Left lung (tissue), 10 donors: ENCODE measurements around the gene CCL5. TPM values are rescaled to one million over a fixed set of nuclear protein-coding genes. Genes with fewer than 3 reads are reported as not detected.

ENCODE experiments used
- ATAC-seq: fragments of 200-7000 bp; cut with Tn5 transposase; one replicate; pipeline ENCODE4 v1.9.1; 2020; ENCODE audit warnings: moderate library complexity
- DNase-seq, 4 donors: peaks; one replicate each; pipeline ENCODE4 v3.0.0-alpha.2; 2013 to 2020
- H3K27ac ChIP-seq, 2 donors: fragments of 200-600 bp; sonication (generic) in 1 of 2; one replicate each; pipeline versions ENCODE4 v1.5.0 to v1.8.0; 2020 to 2021
- H3K27me3 ChIP-seq, 2 donors: fragments of 200-600 bp; sonication (generic) in 1 of 2; one replicate each; pipeline versions ENCODE4 v1.5.0 to v1.8.0; 2020 to 2021
- H3K36me3 ChIP-seq, 2 donors: fragments of 200-600 bp; sonication (generic) in 1 of 2; one replicate each; pipeline versions ENCODE4 v1.5.0 to v1.8.0; 2020 to 2021
- H3K4me1 ChIP-seq, 2 donors: fragments of 200-600 bp; one replicate each; pipeline ENCODE4 v1.8.0; 2021
- H3K4me3 ChIP-seq, 2 donors: fragments of 200-600 bp; sonication (generic) in 1 of 2; one replicate each; pipeline versions ENCODE4 v1.5.0 to v1.8.0; 2020 to 2021; ENCODE audit warnings: mild to moderate bottlenecking in 1 of 2
- H3K9me3 ChIP-seq, 2 donors: fragments of 200-600 bp; sonication (generic) in 1 of 2; one replicate each; pipeline versions ENCODE4 v1.5.0 to v1.8.0; 2020 to 2021
- CTCF ChIP-seq, 2 donors: fragments of 200-600 bp; sonication (generic) in 1 of 2; IDR thresholded peaks; one replicate each; pipeline versions ENCODE4 v1.5.0 to v1.8.0; 2021; ENCODE audit warnings: antibody characterized with exemption in 2 of 2
- intact Hi-C, 2 donors: fragments of 100-400 bp; cut with DNase I; formaldehyde crosslinking; loops; one replicate each; pipeline versions ENCODE4 v1.11.2 to v1.14.2; 2022
- polyA plus RNA-seq, 6 donors: library from polyadenylated mRNA; unstranded; fragments of 120-200 nt; gene quantifications; one replicate each; pipeline ENCODE4 v1.2.1, GENCODE V29; 2013; ENCODE audit not compliant: insufficient read length in 6 of 6
- total RNA-seq, 2 donors: library from RNA; stranded (reverse); fragmentation: NEBNext Ultra II Directional; extraction: Animal tissue kit (Norgen Biotek cat#: 25700); gene quantifications; one replicate each; pipeline ENCODE4 v1.2.1, GENCODE V29; 2021
- donor health status: DM: no; HTN: yes; CAD: no.
- donor health status: DM: no; HTN: no; CAD: no.

Gene CCL5
- total and polyA plus RNA-seq, 8 donors = 2.9 to 12.4 (median 4.3) TPM

- H3K36me3 ChIP-seq = no peaks in the 10 kb centered on the region
- H3K4me3 ChIP-seq = no peak overlapping the region
- TF ChIP-seq CTCF (IDR thresholded peaks at IDR 0.05) = no peak
- intact Hi-C loops = no loop called here
- no peaks in the 10 kb centered on the region for H3K27me3 ChIP-seq
- H3K4me1 ChIP-seq = peaks cover 0 to 12% of the 10 kb centered on the region in 2 donors
- no peaks in the 10 kb centered on the region for H3K9me3 ChIP-seq
- ATAC-seq (no peak), DNase-seq (no peak)
- H3K27ac ChIP-seq = no peak overlapping the region
Measured at GRCh38 chr17:35867574-35867973, 12.6 kb downstream of the CCL5 start.

- no peak overlapping the region for H3K4me3 ChIP-seq
- no peak overlapping the region for H3K27ac ChIP-seq
- H3K36me3 ChIP-seq = no peaks in the 10 kb centered on the region
- intact Hi-C loops = no loop called here
- no peak for DNase-seq
- peaks cover 0 to 11% of the 10 kb centered on the region in 2 donors for H3K4me1 ChIP-seq
- H3K9me3 ChIP-seq = no peaks in the 10 kb centered on the region
- no peak for TF ChIP-seq CTCF (IDR thresholded peaks at IDR 0.05)
- peak; percentile 51 for ATAC-seq
- no peaks in the 10 kb centered on the region for H3K27me3 ChIP-seq
Measured at GRCh38 chr17:35866341-35866950, 13.7 kb downstream of the CCL5 start.

- Histone ChIP-seq H3K4me3 (no peak overlapping the region), H3K9me3 (no peaks in the 10 kb centered on the region), H3K36me3 (no peaks in the 10 kb centered on the region), H3K27ac (no peak overlapping the region), H3K4me1 (peaks cover 0 to 9% of the 10 kb centered on the region in 2 donors), H3K27me3 (no peaks in the 10 kb centered on the region)
- TF ChIP-seq CTCF (IDR thresholded peaks at IDR 0.05) = no peak
- intact Hi-C loops = no loop called here
- ATAC-seq (peak; percentile 48), DNase-seq (no peak)
Measured at GRCh38 chr17:35865412-35866340, 14.5 kb downstream of the CCL5 start.

DNA sequence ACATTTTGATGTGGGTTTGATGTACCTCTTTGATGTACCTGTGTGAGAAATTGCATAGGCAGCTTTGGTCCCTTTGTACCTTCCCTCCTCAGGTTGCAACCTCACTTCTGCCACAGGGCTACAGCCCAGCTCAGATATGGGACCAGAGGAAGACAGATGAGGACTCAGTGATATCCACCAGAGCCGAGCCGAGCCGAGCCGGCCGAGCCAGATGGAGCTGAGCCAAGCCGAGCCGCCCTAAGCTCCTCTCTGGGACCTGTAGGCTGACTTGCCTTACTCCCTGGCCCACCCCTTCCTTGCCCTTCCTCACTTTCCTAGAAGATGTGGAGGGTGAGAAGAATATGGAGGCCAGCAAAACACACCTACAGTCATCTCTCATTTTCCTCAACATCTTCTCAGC lies 15.3 kb downstream of the CCL5 start:
- no peak for DNase-seq
- intact Hi-C loops = no loop called here
- no peak for TF ChIP-seq CTCF (IDR thresholded peaks at IDR 0.05)
- H3K4me3 ChIP-seq = no peak overlapping the region
- peaks cover 0 to 9% of the 10 kb centered on the region in 2 donors for H3K4me1 ChIP-seq
- no peaks in the 10 kb centered on the region for H3K36me3 ChIP-seq
- H3K27ac ChIP-seq = no peak overlapping the region
- no peak for ATAC-seq
- no peaks in the 10 kb centered on the region for H3K27me3 ChIP-seq
- H3K9me3 ChIP-seq = no peaks in the 10 kb centered on the region

- H3K36me3 ChIP-seq = peaks cover 0 to 14% of the 10 kb centered on the region in 2 donors
- H3K27me3 ChIP-seq = no peaks in the 10 kb centered on the region
- no peaks in the 10 kb centered on the region for H3K4me1 ChIP-seq
- no peak for DNase-seq
- H3K27ac ChIP-seq = no peak overlapping the region
- peak; percentile 97 for ATAC-seq
- no peak overlapping the region for H3K4me3 ChIP-seq
- no peaks in the 10 kb centered on the region for H3K9me3 ChIP-seq
- intact Hi-C loops = no loop called here
- no peak for TF ChIP-seq CTCF (IDR thresholded peaks at IDR 0.05)
Measured at GRCh38 chr17:35856603-35857002, 23.6 kb downstream of the CCL5 start.
